ENCODE data around the gene MAPK12. TPM values are rescaled to one million over a fixed set of nuclear protein-coding genes. Genes with fewer than 3 reads are reported as not detected.
A peak's percentile ranks its signal among the peaks of the same experiment; 100 is the strongest.

The MAPK12 gene
- total and polyA plus RNA-seq, 10 of the 15 experiments (the other 5 are each of a cell fraction or from before 2014, with no cell fraction given) = 1.1 to 38.9 (median 16.3) TPM

- Histone ChIP-seq H3K4me3 (peak overlapping the region; percentile 91), H3K9me3 (replicated peaks; ENCODE audit: control insufficient read depth, insufficient read depth, low read length) (no peaks in the 10 kb centered on the region), H3K27me3 (replicated peaks in 1 of 2; ENCODE audit: control insufficient read depth in 2 of 2, insufficient read depth in 2 of 2, low read length in 1 of 2) (no peaks in the 10 kb centered on the region), H2AFZ (ENCODE audit: control insufficient read depth, low read depth, low read length) (no peak overlapping the region), H3K27ac (ENCODE audit: control insufficient read depth, insufficient read depth) (peak overlapping the region; percentile 78), H3K9ac (ENCODE audit: control insufficient read depth, insufficient read depth, low read length) (peak overlapping the region; percentile 96), H4K20me1 (ENCODE audit: control insufficient read depth, insufficient read depth) (peaks cover 4% of the 10 kb centered on the region; the same call in 1 of the 2 replicates), H3K4me2 (ENCODE audit: control insufficient read depth, insufficient read depth) (peak overlapping the region; percentile 99), H3K36me3 (ENCODE audit: control insufficient read depth in 2 of 2, insufficient read depth in 2 of 2, low read length in 1 of 2) (peaks cover 2 to 3% of the 10 kb centered on the region in 2 experiments; a peak in 2 of 4 replicates), H3K79me2 (ENCODE audit: control insufficient read depth, insufficient read depth, low read length) (peaks cover 69% of the 10 kb centered on the region), H3K4me1 (ENCODE audit: control insufficient read depth, insufficient read depth, low read length) (peaks cover 64% of the 10 kb centered on the region)
- 42% methylated on average over 14 of the region's 14 CpGs for WGBS (ENCODE audit: insufficient coverage, insufficient replicate concordance, low lambda C conversion rate, missing lambda C conversion rate)
- DNase-seq (ENCODE audit: low read depth, low spot score) = no peak
- POLR2A ChIA-PET = interaction anchor here (0.6 to 3.8 kb wide), 9 partner anchors 9 to 315 kb away, joined by 3 to 22 read pairs (median 4); partner anchors contain the start of gene DENND6B
- no TSS peak for BruUV-seq (replicated peaks)
- intact Hi-C loops (cut with micrococcal nuclease; ENCODE audit: unreplicated experiment) = no loop called here
- RAD21 ChIA-PET (ENCODE audit: unreplicated experiment) = interaction anchor here (0.8 to 3.8 kb wide), 5 partner anchors 9 to 220 kb away, joined by 3 to 13 read pairs (median 4); partner anchors contain the start of gene SCO2
- TF ChIP-seq ZNF384 (IDR thresholded peaks at IDR 0.05; ENCODE audit: borderline replicate concordance, low read depth, low read length) (no peak), SMARCA5 (IDR thresholded peaks at IDR 0.05) (peak; percentile 51; the same call in 1 of the 2 replicates), ZNF207 (IDR thresholded peaks at IDR 0.05; ENCODE audit: borderline replicate concordance) (no peak), EP300 (IDR thresholded peaks at IDR 0.05; ENCODE audit: borderline replicate concordance in 1 of 2, control insufficient read depth in 1 of 2, low read depth in 2 of 2, low read length in 2 of 2) (no peak), ELK1 (IDR thresholded peaks at IDR 0.05; ENCODE audit: low read depth, low read length) (no peak), POLR2A (IDR thresholded peaks at IDR 0.05; ENCODE audit: low read depth, low read length) (0 out of 2 replicates have a peak, but pooled peaks have one; percentile 10)
- in situ Hi-C loops (cut with MboI) = no loop called here
- ATAC-seq = peak; percentile 34
- CTCF ChIA-PET = interaction anchor here (0.9 to 4.0 kb wide), 7 partner anchors 11 to 276 kb away, joined by 3 to 17 read pairs (median 10); partner anchors contain the start of gene DENND6B
- SMC1A ChIA-PET (ENCODE audit: uncharacterized antibody, unreplicated experiment) = interaction anchor here (0.7 to 4.2 kb wide), 4 partner anchors 9 to 22 kb away, joined by 3 to 21 read pairs (median 4); no protein-coding TSS in a partner anchor
- no peak for FAIRE-seq
Measured at GRCh38 chr22:50305393-50305922, 44.0 kb upstream of the MAPK12 start.
